Suprapubic skin (tissue), 4 donors: ENCODE results near the gene APOL1.

ENCODE experiments used
- POLR2A ChIP-seq, 2 donors: fragments of 450-650 bp; IDR thresholded peaks; one replicate each; pipeline ENCODE4 v1.6.1; 2017; ENCODE audit warnings: antibody characterized with exemption in 2 of 2, mild to moderate bottlenecking in 2 of 2, moderate library complexity in 2 of 2
- POLR2AphosphoS5 ChIP-seq, 3 donors: sonication (generic); formaldehyde crosslinking; IDR thresholded peaks; one replicate each; pipeline ENCODE4 v1.6.1; 2017; ENCODE audit warnings: antibody characterized with exemption in 3 of 3
- TF ChIP-seq, protein P1 (sequence below), 2 donors: fragments of 200-600 bp in 1 of 2; fragments of 450-650 bp in 1 of 2; sonication (generic) in 1 of 2; IDR thresholded peaks; one replicate each; pipeline ENCODE4 v1.5.1; 2016 to 2019; ENCODE audit warnings: antibody characterized with exemption in 2 of 2, mild to moderate bottlenecking in 1 of 2, moderate library complexity in 1 of 2

DNA sequence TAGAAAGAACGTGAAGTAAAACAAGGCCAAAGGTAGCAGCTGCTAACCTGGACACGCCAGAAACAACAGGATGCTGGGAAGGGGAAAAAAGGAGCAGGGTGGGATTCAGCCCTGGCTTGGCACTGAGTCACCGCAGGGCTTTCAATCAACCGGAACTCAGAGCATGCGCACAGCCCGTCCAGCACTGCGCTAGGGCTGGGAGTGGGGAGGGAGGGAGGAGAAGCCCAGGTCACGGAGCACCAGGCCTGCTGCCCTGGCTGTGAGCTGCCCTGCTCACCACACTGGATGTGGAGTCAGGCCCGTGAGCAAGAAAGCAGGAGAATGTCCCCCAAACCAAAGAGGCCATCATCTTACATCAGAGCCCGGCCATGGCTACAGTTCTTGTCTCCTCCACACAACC is 51.5 kb downstream of the APOL1 start:
- TF ChIP-seq, protein P1, sequence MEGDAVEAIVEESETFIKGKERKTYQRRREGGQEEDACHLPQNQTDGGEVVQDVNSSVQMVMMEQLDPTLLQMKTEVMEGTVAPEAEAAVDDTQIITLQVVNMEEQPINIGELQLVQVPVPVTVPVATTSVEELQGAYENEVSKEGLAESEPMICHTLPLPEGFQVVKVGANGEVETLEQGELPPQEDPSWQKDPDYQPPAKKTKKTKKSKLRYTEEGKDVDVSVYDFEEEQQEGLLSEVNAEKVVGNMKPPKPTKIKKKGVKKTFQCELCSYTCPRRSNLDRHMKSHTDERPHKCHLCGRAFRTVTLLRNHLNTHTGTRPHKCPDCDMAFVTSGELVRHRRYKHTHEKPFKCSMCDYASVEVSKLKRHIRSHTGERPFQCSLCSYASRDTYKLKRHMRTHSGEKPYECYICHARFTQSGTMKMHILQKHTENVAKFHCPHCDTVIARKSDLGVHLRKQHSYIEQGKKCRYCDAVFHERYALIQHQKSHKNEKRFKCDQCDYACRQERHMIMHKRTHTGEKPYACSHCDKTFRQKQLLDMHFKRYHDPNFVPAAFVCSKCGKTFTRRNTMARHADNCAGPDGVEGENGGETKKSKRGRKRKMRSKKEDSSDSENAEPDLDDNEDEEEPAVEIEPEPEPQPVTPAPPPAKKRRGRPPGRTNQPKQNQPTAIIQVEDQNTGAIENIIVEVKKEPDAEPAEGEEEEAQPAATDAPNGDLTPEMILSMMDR (IDR thresholded peaks at IDR 0.05): no peak
- TF ChIP-seq POLR2AphosphoS5 (IDR thresholded peaks at IDR 0.05) (no peak), POLR2A (IDR thresholded peaks at IDR 0.05) (no peak)
